Muscle of back (tissue), 13 donors: Measurements from ENCODE around the gene CD209. TPM values are rescaled to one million over a fixed set of nuclear protein-coding genes. Genes with fewer than 3 reads are reported as not detected.
A peak's percentile ranks its signal among the peaks of the same experiment; 100 is the strongest.
"Not testable (repeated sequence)": the region's sequence is repeated elsewhere in the genome, so short reads cannot be mapped to it uniquely, and the experiment has no call there.

Source experiments
- DNase-seq, 3 donors: peaks; one replicate each; pipeline versions ENCODE4 v3.0.0 to v3.0.0-alpha.2; 2013
- long read RNA-seq, 9 donors: transcript quantifications; one replicate each; lab custom pipeline, GENCODE V29; 2026
- polyA plus RNA-seq, 10 donors: library from polyadenylated mRNA; unstranded; fragments of 120-200 nt; gene quantifications; one replicate each; pipeline ENCODE4 v1.2.1, GENCODE V29; 2013; ENCODE audit not compliant: insufficient read length in 10 of 10

CD209 gene, protein sequence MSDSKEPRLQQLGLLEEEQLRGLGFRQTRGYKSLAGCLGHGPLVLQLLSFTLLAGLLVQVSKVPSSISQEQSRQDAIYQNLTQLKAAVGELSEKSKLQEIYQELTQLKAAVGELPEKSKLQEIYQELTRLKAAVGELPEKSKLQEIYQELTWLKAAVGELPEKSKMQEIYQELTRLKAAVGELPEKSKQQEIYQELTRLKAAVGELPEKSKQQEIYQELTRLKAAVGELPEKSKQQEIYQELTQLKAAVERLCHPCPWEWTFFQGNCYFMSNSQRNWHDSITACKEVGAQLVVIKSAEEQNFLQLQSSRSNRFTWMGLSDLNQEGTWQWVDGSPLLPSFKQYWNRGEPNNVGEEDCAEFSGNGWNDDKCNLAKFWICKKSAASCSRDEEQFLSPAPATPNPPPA
- polyA plus RNA-seq = 1 to 10 TPM; 2.2 to 4.5 (median 3.7) TPM
- long read RNA-seq, donor 1 = 0 reads
- long read RNA-seq, donor 2 = 0 reads
- long read RNA-seq, donor 3 = 0 reads
- long read RNA-seq, donor 4 = 0 reads
- long read RNA-seq, donor 5, full-length matches to known transcripts = 1 of 1 reads
- long read RNA-seq, donor 5, partial matches to known transcripts = 0 of 1 reads
- long read RNA-seq, donor 5, other reads (novel, unspliced or antisense) = 0 of 1 reads
- long read RNA-seq, donor 6, partial matches to known transcripts = 0 of 1 reads
- long read RNA-seq, donor 6, other reads (novel, unspliced or antisense) = 0 of 1 reads
- long read RNA-seq, donor 7 = 0 reads
- long read RNA-seq, donor 8 = 0 reads
- long read RNA-seq, donor 9 = 0 reads

DNA sequence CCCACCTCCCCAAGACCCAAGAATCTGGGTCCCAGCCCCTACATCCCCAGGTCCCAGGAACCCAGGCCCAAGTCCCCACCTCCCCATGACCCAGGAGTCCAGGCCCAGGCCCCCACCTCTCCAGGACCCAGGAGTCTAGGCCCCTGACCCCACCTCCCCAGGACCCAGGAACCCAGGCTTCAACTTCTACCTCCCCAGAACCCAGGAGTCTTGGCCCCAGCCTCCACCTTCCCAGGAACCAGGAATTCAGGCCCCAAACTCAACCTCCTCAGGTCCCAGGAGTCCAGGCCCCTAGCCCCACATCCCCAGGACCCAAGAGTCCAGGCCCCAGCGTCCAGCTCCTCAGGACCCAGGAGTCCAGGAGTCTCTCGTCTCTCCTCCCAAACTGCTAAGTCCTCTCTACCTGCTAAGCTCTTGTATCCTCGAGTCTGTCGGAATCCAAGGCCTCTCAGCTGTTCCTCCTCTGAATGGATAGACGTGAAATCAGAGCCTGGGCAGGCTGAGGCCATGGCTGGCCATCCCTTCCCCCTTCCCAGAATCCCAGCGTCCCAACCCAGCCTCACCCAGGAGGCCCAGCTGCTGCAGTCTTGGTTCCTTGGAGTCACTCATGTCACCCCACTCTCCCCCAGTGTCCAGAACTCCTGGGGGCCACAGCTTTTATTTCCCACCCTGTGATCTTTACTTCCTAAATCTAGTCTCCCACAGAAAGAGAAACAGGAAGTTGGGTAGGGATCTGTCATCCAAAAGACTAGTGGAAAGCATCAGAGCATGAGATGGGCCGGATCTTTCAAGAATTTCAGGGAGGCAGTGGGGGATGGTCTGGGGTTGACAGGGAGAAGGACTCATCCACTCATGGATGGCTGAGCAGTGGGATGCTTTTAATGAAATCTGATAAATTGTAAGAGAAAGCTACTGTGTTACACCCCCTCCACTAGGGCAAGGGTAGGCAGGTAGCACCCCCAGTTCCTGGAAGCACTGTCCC is at the start of gene CD209:
Gene CD209, minus strand, starts transcription at position 632 of the 982 bp plus-strand sequence. Its CDS starts 23 bp downstream, at position 609.
- DNase-seq = peak in 1 of 3 donors; percentile 18

DNA sequence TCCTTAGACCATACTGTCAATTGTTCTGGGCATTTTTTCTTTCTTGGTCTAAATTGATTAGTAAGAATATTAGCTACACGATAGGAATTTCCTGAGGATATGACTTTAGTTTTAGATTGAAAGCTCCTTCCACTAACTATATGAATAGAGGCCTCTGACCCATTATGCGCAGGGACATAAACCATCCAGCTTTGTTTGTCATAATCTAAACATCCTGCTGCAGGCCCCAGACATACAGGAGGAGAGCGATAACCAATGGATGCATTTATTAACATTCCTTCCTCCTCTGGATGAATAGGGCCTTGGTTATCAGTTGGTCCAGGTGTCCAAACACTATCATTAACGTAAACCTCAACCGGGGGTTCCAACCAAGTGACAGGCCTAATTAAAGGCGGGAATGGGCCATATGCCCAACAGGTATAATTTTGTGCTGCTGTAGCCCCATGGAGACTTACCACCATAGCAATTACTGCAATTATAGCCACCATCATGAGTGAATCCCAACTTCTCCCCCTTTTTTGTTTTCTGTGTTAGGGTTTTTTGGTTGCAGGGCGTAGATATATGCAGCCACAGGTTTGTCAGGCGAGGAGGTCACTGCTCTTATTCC is 48.3 kb upstream of the CD209 start:
- DNase-seq = no peak

DNA sequence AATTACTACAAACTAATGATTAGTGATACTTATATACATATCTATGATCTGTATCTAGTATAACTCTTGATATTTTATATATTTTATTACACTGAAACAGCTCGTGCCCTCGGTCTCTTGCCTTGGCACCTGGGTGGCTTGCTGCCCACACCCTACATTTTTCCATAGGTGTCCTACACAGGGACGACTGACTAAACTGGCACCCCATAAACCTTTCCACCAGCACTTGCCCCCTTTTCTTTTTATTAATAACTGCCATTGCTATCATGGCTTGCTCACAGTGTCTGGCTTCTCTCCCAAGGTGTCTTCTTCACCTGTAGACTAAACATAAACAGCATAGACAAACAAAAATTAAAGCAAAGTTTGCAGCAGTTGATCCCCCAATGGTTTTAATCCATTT is 46.2 kb upstream of the CD209 start:
- no peak for DNase-seq

DNA sequence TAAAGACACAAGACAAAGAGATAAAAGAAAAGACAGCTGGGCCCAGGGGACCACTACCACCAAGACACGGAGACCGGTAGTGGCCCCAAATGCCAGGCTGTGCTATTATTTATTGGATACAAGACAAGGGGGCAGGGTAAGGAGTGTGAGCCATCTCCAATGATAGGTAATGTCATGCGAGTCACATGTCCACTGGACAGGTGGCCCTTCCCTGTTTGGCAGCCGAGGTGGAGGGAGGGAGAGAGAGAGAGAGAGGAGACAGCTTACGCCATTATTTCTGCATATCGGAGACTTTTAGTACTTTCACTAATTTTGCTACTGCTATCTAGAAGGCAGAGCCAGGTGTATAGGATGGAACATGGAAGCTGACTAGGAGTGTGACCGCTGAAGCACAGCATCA is 45.4 kb upstream of the CD209 start:
- DNase-seq = not testable (repeated sequence)

DNA sequence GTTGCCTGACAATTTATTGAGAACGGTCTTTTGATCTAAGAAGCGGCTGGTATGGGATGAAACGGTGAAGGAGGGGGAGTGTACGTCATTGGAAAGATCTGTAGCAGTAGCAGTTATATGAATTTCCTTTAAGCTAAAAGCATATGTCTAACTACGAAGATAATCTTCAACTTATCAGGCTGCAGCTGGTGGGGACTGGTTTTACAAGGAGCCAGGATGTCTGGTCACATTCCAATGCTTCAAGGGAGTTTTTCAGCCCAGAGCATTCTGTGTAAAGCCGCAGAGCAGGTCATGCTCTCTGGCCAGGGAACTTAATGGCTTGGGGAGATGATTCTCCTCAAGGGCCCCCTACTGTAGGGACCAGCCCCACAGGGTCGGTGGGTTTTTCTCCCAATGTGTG is 44.9 kb upstream of the CD209 start:
- DNase-seq = no peak

DNA sequence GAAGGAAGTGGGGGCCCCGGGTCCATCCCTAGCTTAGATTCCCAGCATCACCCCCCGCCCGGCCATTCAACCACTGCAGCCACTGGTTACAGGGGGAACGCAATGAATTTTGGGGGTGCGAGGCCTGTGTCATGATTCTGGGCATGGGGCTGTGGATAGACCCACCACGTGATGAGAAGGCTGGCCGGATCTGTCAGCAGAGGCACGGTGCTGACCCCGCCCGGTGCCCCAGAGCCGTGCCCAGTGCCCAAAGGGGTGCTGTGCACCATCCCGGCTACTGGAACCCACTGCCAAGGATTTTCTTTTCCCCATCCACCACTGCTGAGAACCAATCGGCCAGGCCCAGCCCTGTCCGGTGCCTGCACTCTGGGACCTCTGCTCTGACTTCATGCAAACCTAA is 43.1 kb upstream of the CD209 start:
- no peak for DNase-seq

DNA sequence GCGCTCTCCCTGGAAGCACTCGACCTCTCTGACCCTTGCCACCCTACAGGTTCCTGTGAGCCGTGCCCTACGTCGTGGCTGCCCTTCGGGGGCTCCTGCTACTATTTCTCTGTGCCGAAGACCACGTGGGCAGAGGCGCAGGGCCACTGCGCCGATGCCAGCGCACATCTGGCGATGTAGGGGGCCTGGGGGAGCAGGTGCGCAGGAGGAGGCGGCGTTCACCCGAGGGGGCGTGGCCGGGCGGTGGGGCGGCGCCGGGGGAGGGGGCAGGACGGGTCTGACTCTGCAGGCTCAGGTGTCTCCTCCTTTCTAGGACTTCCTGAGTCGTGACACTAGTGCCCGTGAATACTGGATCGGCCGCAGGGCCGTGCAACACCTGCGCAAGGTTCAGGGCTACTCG is 42.1 kb upstream of the CD209 start:
- DNase-seq = no peak

DNA sequence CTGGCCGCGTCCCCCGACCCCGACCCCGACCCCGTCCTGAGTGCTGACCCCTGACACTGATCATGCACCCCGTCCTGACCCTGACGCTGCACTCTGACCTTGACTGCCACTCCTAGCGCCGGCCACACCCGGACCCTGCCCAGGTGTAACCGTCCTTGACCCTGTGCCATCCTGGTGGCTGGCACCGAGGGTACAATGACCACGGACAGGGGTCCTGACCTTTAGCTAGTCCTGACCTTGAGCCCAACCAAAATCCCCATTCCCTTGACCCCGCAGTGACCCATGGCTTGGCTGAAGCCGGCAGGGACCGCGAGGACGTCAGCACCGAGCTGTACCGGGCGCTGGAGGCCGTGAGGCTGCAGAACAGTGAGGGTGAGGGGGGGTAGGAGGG is 41.6 kb upstream of the CD209 start:
- no peak for DNase-seq

DNA sequence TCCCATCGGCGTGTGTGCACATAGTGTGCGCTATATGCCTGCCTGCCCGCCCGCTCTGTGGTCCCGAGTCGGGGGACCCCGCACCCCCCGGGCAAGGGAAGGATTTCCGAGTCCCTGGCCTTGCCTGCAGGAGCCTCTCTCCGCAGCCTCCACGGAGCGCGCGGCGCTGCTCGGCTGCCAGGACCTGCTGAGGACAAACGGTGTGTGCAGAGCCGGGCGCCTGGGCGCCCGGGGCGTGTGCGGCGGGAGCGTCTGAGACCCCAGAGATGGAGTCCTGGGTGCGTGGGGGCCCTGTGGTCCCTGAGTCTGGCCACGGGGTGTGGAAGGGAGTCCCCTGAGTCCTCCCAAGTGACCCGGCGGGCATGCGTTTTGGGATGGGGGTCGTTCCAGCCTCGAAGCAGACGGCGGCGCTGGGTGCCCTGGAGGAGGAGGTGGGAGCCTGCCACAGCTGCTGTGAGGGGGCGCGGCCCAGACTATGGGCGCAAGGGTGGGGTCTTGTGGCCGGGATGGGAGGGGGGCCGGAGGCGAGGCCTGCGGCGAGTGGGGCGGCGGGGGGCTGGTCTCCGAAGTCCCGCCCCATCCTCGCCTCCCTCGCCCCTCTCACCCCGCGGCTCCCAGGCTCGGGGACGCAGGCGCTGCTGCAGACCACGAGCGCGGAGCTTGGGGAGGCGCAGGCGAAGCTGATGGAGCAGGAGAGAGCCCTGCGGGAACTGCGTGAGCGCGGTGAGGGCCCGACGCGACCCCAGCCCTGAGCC is 41.0 kb upstream of the CD209 start:
- no peak for DNase-seq

DNA sequence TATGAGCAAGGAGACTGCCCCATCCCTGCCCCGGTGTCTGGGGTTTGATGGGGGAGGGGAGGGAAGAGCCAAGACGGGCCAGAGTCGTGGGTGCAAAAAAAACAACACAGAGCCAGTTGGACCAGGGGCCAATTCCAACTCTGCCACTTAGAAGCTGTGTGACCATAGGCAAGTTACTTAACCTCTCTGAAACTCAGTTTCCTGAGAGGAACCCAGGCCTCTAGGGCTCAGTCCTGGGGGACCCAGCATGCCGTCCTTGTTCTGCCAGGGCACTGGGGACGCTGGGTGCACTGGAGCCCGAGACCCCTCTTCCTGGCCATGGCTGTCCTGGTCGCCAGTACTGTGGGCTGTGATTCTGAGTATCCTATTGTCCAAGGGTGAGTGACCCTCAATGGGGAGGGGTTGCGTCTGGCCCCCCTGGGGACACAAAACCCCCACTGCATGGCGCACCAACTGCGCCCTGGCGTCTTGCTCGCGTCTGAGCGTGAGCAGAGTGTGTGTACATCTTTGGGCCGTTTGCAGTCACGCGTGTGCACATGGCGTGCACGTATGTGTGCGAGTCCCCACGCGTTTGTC is 40.4 kb upstream of the CD209 start:
- DNase-seq = no peak

DNA sequence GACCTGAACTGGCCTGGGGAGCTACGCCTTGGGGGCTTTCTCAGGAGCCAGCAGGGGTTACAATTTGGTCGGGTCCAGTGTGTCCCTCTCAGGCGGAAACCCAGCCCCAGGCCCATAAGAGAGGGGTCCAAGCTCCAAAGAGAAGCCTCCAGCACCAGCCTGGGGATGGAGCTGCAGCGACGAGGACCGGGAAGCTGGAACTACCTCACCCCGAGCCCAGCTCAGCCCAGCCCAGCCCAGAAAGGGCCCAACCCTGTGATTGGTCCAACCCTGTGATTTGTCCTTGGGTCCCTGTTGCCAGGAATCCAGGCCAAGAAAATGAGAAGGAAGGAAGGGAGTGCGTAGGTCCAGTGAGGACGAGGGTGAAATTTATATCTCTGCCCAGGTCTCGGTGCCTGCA is 39.8 kb upstream of the CD209 start:
- no peak for DNase-seq

DNA sequence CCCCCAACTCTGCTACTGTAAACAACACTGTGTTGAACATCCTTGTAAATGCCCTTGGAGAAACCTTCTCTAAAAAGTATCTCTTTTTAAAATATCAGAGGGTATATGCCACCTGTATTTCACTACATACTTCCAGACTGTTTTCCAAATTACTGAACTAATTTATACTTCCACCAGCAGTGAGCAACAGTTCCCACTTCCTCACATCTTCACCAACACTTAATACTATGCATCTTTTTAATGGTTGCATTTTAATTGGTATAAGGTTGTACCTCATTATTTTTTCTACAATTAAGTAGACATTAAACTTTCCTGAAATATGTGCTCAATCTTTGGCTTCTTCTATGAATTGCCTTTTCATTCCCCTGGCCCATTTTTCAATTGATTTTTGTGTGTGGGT is 37.5 kb upstream of the CD209 start:
- DNase-seq = no peak

DNA sequence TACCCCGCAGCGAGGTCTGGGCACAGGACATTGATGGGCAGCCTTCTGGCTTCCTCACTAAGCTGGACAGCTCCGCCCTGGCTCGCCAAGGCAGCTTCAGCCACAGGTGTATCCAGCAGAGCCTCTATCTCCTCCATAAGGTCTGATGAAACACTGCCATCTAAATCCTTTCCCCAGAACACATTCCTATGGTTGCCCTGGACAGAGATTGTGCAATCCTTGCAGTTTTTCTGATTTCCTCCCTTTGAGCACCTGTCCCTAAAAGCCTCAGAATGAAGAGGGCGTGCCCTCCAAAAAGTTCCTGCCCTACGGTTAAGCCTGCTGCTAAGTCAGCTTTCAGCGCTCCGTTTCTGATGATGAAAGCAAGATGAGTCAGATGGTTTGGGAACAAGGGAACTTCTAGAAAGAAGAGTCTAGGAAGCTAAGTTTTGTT is 36.7 kb upstream of the CD209 start:
- DNase-seq = no peak

DNA sequence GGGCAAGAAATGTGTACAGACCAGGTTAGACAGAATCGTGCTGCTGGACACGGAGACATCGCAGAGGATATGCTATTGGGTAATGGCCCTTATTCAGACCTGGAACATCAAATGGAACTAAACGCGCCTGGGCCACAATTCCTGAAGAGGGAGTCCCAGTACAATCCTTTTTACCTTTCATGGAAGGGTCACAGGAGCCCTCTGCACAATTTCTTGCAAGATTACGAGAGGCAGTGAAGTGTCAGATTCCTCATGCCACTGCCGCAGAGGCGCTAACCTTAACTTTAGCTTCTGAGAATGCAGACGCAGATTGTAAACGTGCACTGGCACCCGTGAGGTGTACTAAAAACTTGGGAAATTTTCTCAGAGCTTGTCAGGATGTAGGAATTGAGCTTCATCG is 33.8 kb upstream of the CD209 start:
- no peak for DNase-seq

DNA sequence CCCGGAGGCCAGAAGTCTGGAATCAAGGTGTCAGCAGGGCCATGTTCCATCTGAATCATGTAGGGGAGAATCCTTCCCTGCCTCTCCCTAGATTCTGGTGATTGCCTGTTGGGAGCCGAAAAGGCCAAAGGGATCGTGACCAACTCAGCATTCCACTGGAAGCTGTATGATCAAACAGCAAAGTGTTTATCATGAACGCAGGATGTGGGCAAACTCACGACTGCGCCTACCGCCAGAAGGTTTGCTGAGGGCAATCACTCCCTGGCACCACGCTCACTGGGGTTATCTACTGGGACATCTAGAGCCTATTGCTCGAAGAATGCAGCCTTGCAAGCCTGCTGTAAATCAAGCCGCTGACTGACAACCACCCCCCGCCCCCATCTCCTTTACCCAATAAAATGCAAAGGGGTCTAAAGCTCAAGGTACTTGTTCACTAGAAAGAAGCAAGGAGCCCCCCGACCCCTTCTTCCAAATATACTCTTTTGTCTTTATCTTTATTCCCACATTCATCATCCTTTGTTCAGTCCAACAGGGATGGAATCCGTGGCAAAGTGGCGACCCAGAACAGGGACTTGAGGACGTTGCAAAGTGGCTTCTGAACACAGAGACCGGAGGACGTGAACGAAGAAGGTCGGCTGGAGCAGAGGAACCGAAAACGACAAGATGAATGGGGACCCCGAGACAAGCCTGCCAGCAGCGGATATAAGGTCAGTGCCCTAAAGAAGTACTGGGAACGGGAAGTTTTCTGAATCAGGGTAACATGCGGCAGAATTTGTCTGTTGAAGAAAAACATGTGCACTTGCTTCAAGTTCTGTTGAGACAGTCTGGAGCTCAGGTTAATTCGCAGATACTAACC is 32.5 kb upstream of the CD209 start:
- no peak for DNase-seq

DNA sequence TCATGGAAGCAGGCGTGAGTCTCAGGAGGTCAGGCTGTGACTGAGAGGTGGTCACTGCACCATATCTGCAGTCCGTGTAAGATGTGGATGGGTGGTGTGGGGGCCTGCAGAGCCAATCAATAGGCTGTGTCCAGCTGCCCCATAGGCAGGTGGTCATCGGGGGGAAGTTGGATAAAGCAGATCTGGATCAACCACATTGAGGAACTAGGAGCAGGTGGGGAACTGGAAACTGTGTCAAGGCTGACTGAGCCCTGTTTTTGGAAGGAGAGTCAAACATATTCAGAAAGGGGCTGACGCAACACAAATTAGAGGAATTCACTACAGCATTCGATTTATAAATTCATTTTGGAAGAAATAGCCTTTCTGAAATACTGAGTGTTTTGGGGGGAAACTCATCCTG is 30.7 kb upstream of the CD209 start:
- DNase-seq = peak in 1 of 3 donors; percentile 11

DNA sequence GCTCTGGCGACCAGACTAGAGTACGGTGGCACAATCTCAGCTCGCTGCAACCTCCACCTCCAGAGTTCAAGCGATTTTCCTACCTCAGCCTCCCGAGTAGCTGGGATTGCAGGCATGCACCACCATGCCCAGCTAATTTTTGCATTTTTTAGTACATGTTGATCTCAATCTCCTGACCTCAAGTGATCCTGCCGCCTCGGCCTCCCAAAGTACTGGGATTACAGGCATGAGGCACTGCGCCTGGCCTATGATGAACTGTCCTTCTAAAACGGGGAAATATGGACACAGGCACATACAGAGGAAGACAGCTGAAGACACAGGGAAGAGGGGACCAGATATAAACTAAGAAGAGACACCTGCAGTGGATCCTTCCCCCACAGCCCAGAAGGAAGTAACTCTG is 28.4 kb upstream of the CD209 start:
- no peak for DNase-seq

DNA sequence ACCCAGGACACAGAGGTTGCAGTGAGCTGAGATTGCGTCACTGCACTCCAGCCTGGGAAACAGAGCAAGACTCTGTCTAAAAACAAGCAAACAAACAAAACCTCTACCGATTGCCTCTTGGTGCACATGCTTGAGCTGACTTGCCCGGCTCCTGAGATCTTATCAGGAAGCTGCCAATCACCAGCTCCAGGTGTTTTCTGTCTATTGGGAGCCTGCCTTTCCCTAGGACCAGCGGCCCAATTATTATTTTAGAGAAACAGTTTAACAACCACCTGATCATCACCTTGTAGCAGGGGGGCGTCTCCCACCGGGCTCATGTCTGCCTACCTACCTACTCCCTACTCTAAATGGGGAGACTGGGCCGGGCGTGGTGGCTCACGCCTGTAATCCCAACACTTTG is 26.5 kb upstream of the CD209 start:
- DNase-seq = no peak

DNA sequence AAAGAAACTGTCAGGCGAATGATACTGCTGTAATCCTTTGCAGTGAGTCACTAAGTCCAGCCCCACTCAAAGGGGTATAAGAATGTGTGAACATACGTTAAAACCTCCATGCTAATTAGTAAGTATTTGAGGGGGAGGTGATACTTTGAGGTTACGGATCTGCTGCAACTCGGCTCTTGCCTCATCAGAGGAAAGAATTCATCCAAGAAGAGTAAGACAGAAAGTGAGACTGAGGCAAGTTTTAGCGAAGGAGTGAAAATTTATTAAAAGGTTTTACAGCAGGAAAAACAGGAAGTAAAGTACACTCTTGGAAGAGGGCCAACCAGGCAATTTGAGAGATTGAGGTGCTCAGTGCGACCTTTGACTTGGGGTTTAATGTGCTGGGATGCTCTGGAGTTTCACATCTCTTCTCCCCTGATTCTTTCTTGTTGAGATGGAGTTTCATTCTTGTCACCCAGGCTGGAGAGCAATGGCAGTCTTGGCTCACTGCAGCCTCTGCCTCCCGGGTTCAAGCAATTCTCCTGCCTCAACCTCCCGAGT is 25.5 kb upstream of the CD209 start:
- peak in 2 of 3 donors; percentile 9 to 22 for DNase-seq
